ENCODE measurements around the gene AFF3.

The AFF3 gene

DNA sequence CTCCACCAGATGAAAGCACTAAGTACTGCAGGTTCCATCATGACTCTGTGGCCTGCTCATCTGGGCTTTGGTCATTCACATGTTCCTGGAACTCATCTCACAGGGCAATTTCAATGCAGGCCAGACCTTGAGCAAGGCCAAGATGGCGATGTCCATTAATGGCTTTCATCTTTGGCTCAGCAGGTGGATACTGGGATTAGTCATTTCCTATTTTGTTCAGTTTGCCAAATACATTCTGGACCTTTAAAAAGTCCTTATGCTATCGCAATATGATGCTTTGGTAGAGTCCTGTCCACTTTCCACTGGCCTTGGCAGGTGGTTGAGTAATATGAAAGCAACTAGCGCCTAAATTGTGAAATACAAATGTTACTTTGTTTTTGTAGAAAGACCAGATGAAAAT, 482.5 kb downstream of the AFF3 start:
- H3K4me1 ChIP-seq (ENCODE audit: control insufficient read depth, insufficient read depth, low read depth, low read length) = peaks cover 3% of the 10 kb centered on the region
- H3K27me3 ChIP-seq (ENCODE audit: control insufficient read depth in 1 of 2, insufficient read depth in 1 of 2, low read length in 2 of 2) = peaks cover 0 to 70% of the 10 kb centered on the region in 2 experiments
- H2BK12ac ChIP-seq (ENCODE audit: low read length in 2 of 2) = no peak overlapping the region
- no peak overlapping the region for H3K4me3 ChIP-seq (ENCODE audit: insufficient read depth in 1 of 2, low read depth in 1 of 2, low read length in 2 of 2)
- peaks cover 12% of the 10 kb centered on the region for H3K79me1 ChIP-seq (replicated peaks; ENCODE audit: low read length, poor library complexity, severe bottlenecking)
- H3K36me3 ChIP-seq (ENCODE audit: control insufficient read depth in 1 of 2, insufficient read depth in 2 of 2, low read depth in 1 of 2, low read length in 2 of 2) = peaks cover 0 to 3% of the 10 kb centered on the region in 2 experiments
- H3K23ac ChIP-seq (ENCODE audit: low read length in 2 of 2) = no peak overlapping the region
- DNase-seq = peak; percentile 29
- 100% methylated on average over 3 of the region's 3 CpGs for WGBS
- H3K4me2 ChIP-seq (ENCODE audit: low read length, poor library complexity, severe bottlenecking) = no peak overlapping the region
- no peak overlapping the region for H4K8ac ChIP-seq (ENCODE audit: low read length)
- H3K9ac ChIP-seq (ENCODE audit: low read length) = no peak overlapping the region
- H4K91ac ChIP-seq (ENCODE audit: low read length) = no peak overlapping the region
- no peak overlapping the region for H3K27ac ChIP-seq (ENCODE audit: low read length, poor library complexity, severe bottlenecking)
- H2BK15ac ChIP-seq (ENCODE audit: low read depth, poor library complexity, severe bottlenecking) = no peak overlapping the region
- H3K4ac ChIP-seq (ENCODE audit: low read depth in 1 of 2, low read length in 2 of 2) = no peak overlapping the region
- no peak overlapping the region for H2BK120ac ChIP-seq (ENCODE audit: low read depth, low read length)
- H3K14ac ChIP-seq (ENCODE audit: low read length in 2 of 2) = no peak overlapping the region
- H2AK5ac ChIP-seq (ENCODE audit: low read length, severe bottlenecking) = no peak overlapping the region
- no peak overlapping the region for H2BK5ac ChIP-seq (ENCODE audit: low read depth, low read length, poor library complexity, severe bottlenecking)
- H2AFZ ChIP-seq (ENCODE audit: low read depth, low read length) = no peak overlapping the region
- no peak overlapping the region for H3K18ac ChIP-seq (ENCODE audit: low read depth in 1 of 2, low read length in 2 of 2)
- no peaks in the 10 kb centered on the region for H3K9me3 ChIP-seq (ENCODE audit: control insufficient read depth, low read length)

DNA sequence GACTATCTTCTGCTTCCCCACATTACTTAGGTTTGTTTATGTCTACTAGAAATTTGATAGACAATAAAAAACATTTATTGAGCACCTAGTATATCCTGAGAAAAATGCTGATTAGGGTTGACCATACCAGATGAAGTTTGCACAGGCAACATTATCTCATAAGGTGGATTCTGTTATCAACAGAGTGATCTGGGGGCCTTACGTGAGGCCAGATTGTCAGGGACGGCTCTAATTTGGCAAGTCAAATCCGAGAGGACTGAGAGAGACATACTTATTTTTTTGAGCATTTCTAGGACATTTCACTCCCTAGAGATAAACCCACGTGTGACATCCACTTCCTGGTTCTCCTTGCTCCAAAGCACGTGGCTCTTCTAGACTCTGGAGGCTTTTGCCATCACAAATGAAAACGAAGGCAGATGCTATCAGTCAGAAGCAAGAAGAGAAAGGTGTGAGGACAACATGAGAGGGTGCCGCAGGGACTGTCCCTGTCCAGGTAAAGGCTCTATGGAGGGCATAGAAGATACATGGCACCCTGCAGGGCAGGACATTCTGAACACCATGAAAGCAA, 484.6 kb downstream of the AFF3 start:
- H3K79me1 ChIP-seq (replicated peaks; ENCODE audit: low read length, poor library complexity, severe bottlenecking) = peaks cover 8% of the 10 kb centered on the region
- H2BK120ac ChIP-seq (ENCODE audit: low read depth, low read length) = no peak overlapping the region
- H3K27me3 ChIP-seq (ENCODE audit: control insufficient read depth in 1 of 2, insufficient read depth in 1 of 2, low read length in 2 of 2) = peaks cover 0 to 70% of the 10 kb centered on the region in 2 experiments
- H2BK15ac ChIP-seq (ENCODE audit: low read depth, poor library complexity, severe bottlenecking) = no peak overlapping the region
- no peak overlapping the region for H2BK5ac ChIP-seq (ENCODE audit: low read depth, low read length, poor library complexity, severe bottlenecking)
- no peak overlapping the region for H3K27ac ChIP-seq (ENCODE audit: low read length, poor library complexity, severe bottlenecking)
- H3K4me1 ChIP-seq (ENCODE audit: control insufficient read depth, insufficient read depth, low read depth, low read length) = peaks cover 5% of the 10 kb centered on the region
- no peak overlapping the region for H2BK12ac ChIP-seq (ENCODE audit: low read length in 2 of 2)
- H4K91ac ChIP-seq (ENCODE audit: low read length) = no peak overlapping the region
- H3K4ac ChIP-seq (ENCODE audit: low read depth in 1 of 2, low read length in 2 of 2) = no peak overlapping the region
- H3K9me3 ChIP-seq (ENCODE audit: control insufficient read depth, low read length) = no peaks in the 10 kb centered on the region
- DNase-seq = no peak
- H3K4me2 ChIP-seq (ENCODE audit: low read length, poor library complexity, severe bottlenecking) = no peak overlapping the region
- H3K14ac ChIP-seq (ENCODE audit: low read length in 2 of 2) = no peak overlapping the region
- H2AFZ ChIP-seq (ENCODE audit: low read depth, low read length) = no peak overlapping the region
- peaks cover 0 to 3% of the 10 kb centered on the region in 2 experiments for H3K36me3 ChIP-seq (ENCODE audit: control insufficient read depth in 1 of 2, insufficient read depth in 2 of 2, low read depth in 1 of 2, low read length in 2 of 2)
- H3K18ac ChIP-seq (ENCODE audit: low read depth in 1 of 2, low read length in 2 of 2) = no peak overlapping the region
- WGBS = 94% methylated on average over 7 of the region's 7 CpGs
- H2AK5ac ChIP-seq (ENCODE audit: low read length, severe bottlenecking) = no peak overlapping the region
- H3K4me3 ChIP-seq (ENCODE audit: insufficient read depth in 1 of 2, low read depth in 1 of 2, low read length in 2 of 2) = no peak overlapping the region
- H4K8ac ChIP-seq (ENCODE audit: low read length) = peak overlapping the region; percentile 40
- H3K9ac ChIP-seq (ENCODE audit: low read length) = no peak overlapping the region
- H3K23ac ChIP-seq (ENCODE audit: low read length in 2 of 2) = no peak overlapping the region

DNA sequence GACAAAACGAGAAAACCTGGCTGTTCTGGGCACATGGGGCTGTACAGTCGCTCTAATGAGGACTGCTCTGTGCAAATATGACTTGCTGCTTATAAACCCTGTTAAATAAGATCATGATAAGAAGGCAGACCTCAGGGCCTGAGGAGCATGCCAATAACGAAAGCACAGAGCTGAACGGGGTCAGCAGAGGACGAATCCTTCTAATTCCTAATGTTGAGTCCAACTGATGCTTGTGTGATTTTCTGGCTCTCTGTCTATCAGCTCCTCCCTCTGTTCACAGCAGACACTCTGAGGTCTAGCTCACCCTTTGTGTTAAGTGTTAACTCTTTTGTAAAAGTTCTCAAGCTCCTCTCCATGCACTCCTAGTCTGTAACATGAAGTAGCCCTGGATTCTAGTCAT, 485.4 kb downstream of the AFF3 start:
- Histone ChIP-seq H3K4ac (ENCODE audit: low read depth in 1 of 2, low read length in 2 of 2) (no peak overlapping the region), H3K14ac (ENCODE audit: low read length in 2 of 2) (no peak overlapping the region), H3K4me1 (ENCODE audit: control insufficient read depth, insufficient read depth, low read depth, low read length) (peaks cover 7% of the 10 kb centered on the region), H3K79me1 (replicated peaks; ENCODE audit: low read length, poor library complexity, severe bottlenecking) (peaks cover 8% of the 10 kb centered on the region), H4K8ac (ENCODE audit: low read length) (no peak overlapping the region), H4K91ac (ENCODE audit: low read length) (no peak overlapping the region), H3K9me3 (ENCODE audit: control insufficient read depth, low read length) (no peaks in the 10 kb centered on the region), H3K36me3 (ENCODE audit: control insufficient read depth in 1 of 2, insufficient read depth in 2 of 2, low read depth in 1 of 2, low read length in 2 of 2) (peaks cover 0 to 3% of the 10 kb centered on the region in 2 experiments), H2BK5ac (ENCODE audit: low read depth, low read length, poor library complexity, severe bottlenecking) (no peak overlapping the region), H3K27me3 (ENCODE audit: control insufficient read depth in 1 of 2, insufficient read depth in 1 of 2, low read length in 2 of 2) (peaks cover 0 to 76% of the 10 kb centered on the region in 2 experiments), H2AFZ (ENCODE audit: low read depth, low read length) (no peak overlapping the region), H3K23ac (ENCODE audit: low read length in 2 of 2) (no peak overlapping the region), H3K4me2 (ENCODE audit: low read length, poor library complexity, severe bottlenecking) (no peak overlapping the region), H3K18ac (ENCODE audit: low read depth in 1 of 2, low read length in 2 of 2) (no peak overlapping the region), H3K4me3 (ENCODE audit: insufficient read depth in 1 of 2, low read depth in 1 of 2, low read length in 2 of 2) (no peak overlapping the region), H3K9ac (ENCODE audit: low read length) (no peak overlapping the region), H2BK15ac (ENCODE audit: low read depth, poor library complexity, severe bottlenecking) (no peak overlapping the region), H2AK5ac (ENCODE audit: low read length, severe bottlenecking) (no peak overlapping the region), H2BK120ac (ENCODE audit: low read depth, low read length) (no peak overlapping the region), H2BK12ac (ENCODE audit: low read length in 2 of 2) (no peak overlapping the region), H3K27ac (ENCODE audit: low read length, poor library complexity, severe bottlenecking) (no peak overlapping the region)
- 97% methylated on average over 5 of the region's 5 CpGs for whole genome bisulfite sequencing
- no peak for DNase-seq

DNA sequence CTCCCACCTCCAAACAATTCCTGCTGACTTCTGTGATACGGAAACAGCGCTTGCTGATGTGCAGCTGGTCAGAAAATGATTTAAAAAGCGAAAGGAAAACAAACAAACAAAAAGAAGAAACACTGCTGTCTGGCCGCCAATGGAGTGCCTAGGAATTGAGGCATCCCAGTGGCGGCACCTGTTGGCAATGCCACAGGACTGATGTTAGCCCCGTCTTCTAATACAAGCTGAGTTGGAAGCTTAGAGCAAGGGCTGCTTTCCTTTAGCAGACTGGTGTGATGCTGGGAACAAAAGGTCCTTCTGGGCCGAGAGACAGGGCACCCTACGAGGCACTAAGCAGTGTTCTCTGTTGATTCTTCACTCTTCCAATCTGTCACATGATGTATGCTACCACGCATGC, 489.0 kb downstream of the AFF3 start:
- Histone ChIP-seq H3K79me1 (replicated peaks; ENCODE audit: low read length, poor library complexity, severe bottlenecking) (peaks cover 2% of the 10 kb centered on the region), H4K8ac (ENCODE audit: low read length) (no peak overlapping the region), H3K27me3 (ENCODE audit: control insufficient read depth in 1 of 2, insufficient read depth in 1 of 2, low read length in 2 of 2) (peaks cover 0 to 60% of the 10 kb centered on the region in 2 experiments), H3K4me3 (ENCODE audit: insufficient read depth in 1 of 2, low read depth in 1 of 2, low read length in 2 of 2) (no peak overlapping the region), H2AK5ac (ENCODE audit: low read length, severe bottlenecking) (no peak overlapping the region), H3K9me3 (ENCODE audit: control insufficient read depth, low read length) (no peaks in the 10 kb centered on the region), H2AFZ (ENCODE audit: low read depth, low read length) (no peak overlapping the region), H2BK12ac (ENCODE audit: low read length in 2 of 2) (no peak overlapping the region), H4K91ac (ENCODE audit: low read length) (no peak overlapping the region), H3K36me3 (ENCODE audit: control insufficient read depth in 1 of 2, insufficient read depth in 2 of 2, low read depth in 1 of 2, low read length in 2 of 2) (no peaks in the 10 kb centered on the region), H2BK5ac (ENCODE audit: low read depth, low read length, poor library complexity, severe bottlenecking) (no peak overlapping the region), H3K9ac (ENCODE audit: low read length) (no peak overlapping the region), H3K4me1 (ENCODE audit: control insufficient read depth, insufficient read depth, low read depth, low read length) (peaks cover 9% of the 10 kb centered on the region), H3K27ac (ENCODE audit: low read length, poor library complexity, severe bottlenecking) (no peak overlapping the region), H3K18ac (ENCODE audit: low read depth in 1 of 2, low read length in 2 of 2) (no peak overlapping the region), H3K14ac (ENCODE audit: low read length in 2 of 2) (no peak overlapping the region), H3K23ac (ENCODE audit: low read length in 2 of 2) (no peak overlapping the region), H3K4ac (ENCODE audit: low read depth in 1 of 2, low read length in 2 of 2) (no peak overlapping the region), H2BK120ac (ENCODE audit: low read depth, low read length) (no peak overlapping the region), H2BK15ac (ENCODE audit: low read depth, poor library complexity, severe bottlenecking) (no peak overlapping the region), H3K4me2 (ENCODE audit: low read length, poor library complexity, severe bottlenecking) (no peak overlapping the region)
- 92% methylated on average over 6 of the region's 9 CpGs for WGBS
- DNase-seq = no peak

Data from mesenchymal stem cell (in vitro differentiated cells and primary cell).